ENCODE measurements around the gene PDE4D.

The PDE4D gene

GRCh38 chr5:59066367-59067163 is 827.0 kb downstream of the PDE4D start:
- no peak for DNase-seq (ENCODE audit: low spot score)
- no peak for TF ChIP-seq CTCF (IDR thresholded peaks at IDR 0.05)
- no peak overlapping the region for H3K4me3 ChIP-seq
- H3K27ac ChIP-seq: no peak overlapping the region

- no peak for TF ChIP-seq CTCF (IDR thresholded peaks at IDR 0.05)
- Histone ChIP-seq H3K4me3 (no peak overlapping the region), H3K27ac (no peak overlapping the region)
- DNase-seq (ENCODE audit: low spot score): no peak
Measured at GRCh38 chr5:59065554-59065953, 828.0 kb downstream of the PDE4D start.

GRCh38 chr5:59064293-59064692 is 829.2 kb downstream of the PDE4D start:
- no peak for DNase-seq (ENCODE audit: low spot score)
- no peak for TF ChIP-seq CTCF (IDR thresholded peaks at IDR 0.05)
- no peak overlapping the region for H3K4me3 ChIP-seq
- H3K27ac ChIP-seq: no peak overlapping the region

- H3K27ac ChIP-seq: no peak overlapping the region
- no peak for DNase-seq (ENCODE audit: low spot score)
- H3K4me3 ChIP-seq: no peak overlapping the region
- TF ChIP-seq CTCF (IDR thresholded peaks at IDR 0.05): no peak
Measured at GRCh38 chr5:59062986-59063683, 830.4 kb downstream of the PDE4D start.

GRCh38 chr5:59061377-59061776 is 832.1 kb downstream of the PDE4D start:
- no peak overlapping the region for H3K4me3 ChIP-seq
- H3K27ac ChIP-seq: no peak overlapping the region
- TF ChIP-seq CTCF (IDR thresholded peaks at IDR 0.05): no peak
- DNase-seq (ENCODE audit: low spot score): no peak

- H3K27ac ChIP-seq: no peak overlapping the region
- H3K4me3 ChIP-seq: no peak overlapping the region
- no peak for TF ChIP-seq CTCF (IDR thresholded peaks at IDR 0.05)
- no peak for DNase-seq (ENCODE audit: low spot score)
Measured at GRCh38 chr5:59058969-59059687, 834.4 kb downstream of the PDE4D start.
